Caco-2 (cell line): ENCODE data around the gene STAT4. TPM values are rescaled to one million over a fixed set of nuclear protein-coding genes. Genes with fewer than 3 reads are reported as not detected.
A peak's percentile ranks its signal among the peaks of the same experiment; 100 is the strongest.

Experiments used
- BruUV-seq: library from RNA; stranded (reverse); fragments of 400-500 nt; replicated peaks from 2 replicates; lab custom pipeline; 2021; lab: Mats Ljungman, UMichigan
- CTCF ChIA-PET: fragments of 300-600 bp; sonication (Branson Sonifier 250); formaldehyde crosslinking; loops from one replicate; lab custom pipeline; 2022; ENCODE audit warnings: antibody characterized with exemption; lab: Charles Lee
- POLR2A ChIA-PET: fragments of 300-600 bp; sonication (Branson Sonifier 250); formaldehyde crosslinking; loops from one replicate; lab custom pipeline; 2022; ENCODE audit warnings: antibody characterized with exemption; lab: Charles Lee
- DNase-seq, 2 experiments: peaks; one replicate each; pipeline versions ENCODE4 v3.0.0 to v3.0.0-alpha.2; 2020 to 2022
- H3K27me3 ChIP-seq: replicated peaks from 2 replicates; pipeline ENCODE4 v1.6.0; 2011; ENCODE audit warnings: low read length; ENCODE audit not compliant: control insufficient read depth, insufficient read depth
- H3K36me3 ChIP-seq: 2 replicates; pipeline ENCODE4 v1.5.1; 2011; ENCODE audit warnings: low read length; ENCODE audit not compliant: control insufficient read depth, insufficient read depth
- H3K4me1 ChIP-seq: fragments of 250-450 bp; sonication (Bioruptor Pico); 2 replicates; pipeline ENCODE4 v1.5.1; 2020; ENCODE audit warnings: mild to moderate bottlenecking
- H3K4me3 ChIP-seq: 2 replicates; pipeline ENCODE4 v1.5.1; 2011; ENCODE audit warnings: low read depth, mild to moderate bottlenecking, control low read depth, low read length
- H3K9me3 ChIP-seq: fragments of 250-450 bp; sonication (Bioruptor Pico); 2 replicates; pipeline ENCODE4 v1.5.1; 2020; ENCODE audit warnings: mild to moderate bottlenecking, moderate library complexity
- H3K27ac Mint-ChIP-seq: one replicate; pipeline ENCODE4 v1.8.0; 2022; ENCODE audit warnings: mixed read lengths; ENCODE audit not compliant: unreplicated experiment
- H3K27me3 Mint-ChIP-seq: one replicate; pipeline ENCODE4 v1.8.0; 2022; ENCODE audit warnings: mixed read lengths; ENCODE audit not compliant: insufficient read depth, unreplicated experiment
- H3K36me3 Mint-ChIP-seq: one replicate; pipeline ENCODE4 v1.8.0; 2022; ENCODE audit warnings: mild to moderate bottlenecking, mixed read lengths; ENCODE audit not compliant: insufficient read depth, unreplicated experiment
- H3K4me1 Mint-ChIP-seq: one replicate; pipeline ENCODE4 v1.8.0; 2022; ENCODE audit warnings: low read depth, mixed read lengths; ENCODE audit not compliant: unreplicated experiment
- H3K4me3 Mint-ChIP-seq: one replicate; pipeline ENCODE4 v1.8.0; 2022; ENCODE audit warnings: mild to moderate bottlenecking, moderate library complexity, mixed read lengths; ENCODE audit not compliant: unreplicated experiment
- H3K9me3 Mint-ChIP-seq: one replicate; pipeline ENCODE4 v1.8.0; 2022; ENCODE audit warnings: mixed read lengths; ENCODE audit not compliant: unreplicated experiment
- CTCF ChIP-seq, 2 experiments: fragments of 200-600 bp in 1 of 2; IDR thresholded peaks; 1 replicate in 1 of 2; 2 replicates in 1 of 2; pipeline versions ENCODE4 v1.5.1 to v1.8.0; 2011 to 2022; ENCODE audit warnings: antibody characterized with exemption in 1 of 2, control low read depth in 1 of 2, inconsistent platforms in 1 of 2, low read depth in 1 of 2, low read length in 1 of 2, mild to moderate bottlenecking in 1 of 2, moderate library complexity in 1 of 2; ENCODE audit not compliant: insufficient read depth in 1 of 2, severe bottlenecking in 1 of 2, unreplicated experiment in 1 of 2
- intact Hi-C: fragments of 100-400 bp; cut with micrococcal nuclease; formaldehyde crosslinking; loops from one replicate; pipeline ENCODE4 v1.10.0; 2022; ENCODE audit not compliant: unreplicated experiment
- total RNA-seq: library from RNA; stranded (reverse); gene quantifications from 2 replicates; pipeline ENCODE4 v1.2.3, GENCODE V29; 2022

STAT4 gene
- total RNA-seq, 1 experiment from 2014 or later: 0.48 TPM

DNA sequence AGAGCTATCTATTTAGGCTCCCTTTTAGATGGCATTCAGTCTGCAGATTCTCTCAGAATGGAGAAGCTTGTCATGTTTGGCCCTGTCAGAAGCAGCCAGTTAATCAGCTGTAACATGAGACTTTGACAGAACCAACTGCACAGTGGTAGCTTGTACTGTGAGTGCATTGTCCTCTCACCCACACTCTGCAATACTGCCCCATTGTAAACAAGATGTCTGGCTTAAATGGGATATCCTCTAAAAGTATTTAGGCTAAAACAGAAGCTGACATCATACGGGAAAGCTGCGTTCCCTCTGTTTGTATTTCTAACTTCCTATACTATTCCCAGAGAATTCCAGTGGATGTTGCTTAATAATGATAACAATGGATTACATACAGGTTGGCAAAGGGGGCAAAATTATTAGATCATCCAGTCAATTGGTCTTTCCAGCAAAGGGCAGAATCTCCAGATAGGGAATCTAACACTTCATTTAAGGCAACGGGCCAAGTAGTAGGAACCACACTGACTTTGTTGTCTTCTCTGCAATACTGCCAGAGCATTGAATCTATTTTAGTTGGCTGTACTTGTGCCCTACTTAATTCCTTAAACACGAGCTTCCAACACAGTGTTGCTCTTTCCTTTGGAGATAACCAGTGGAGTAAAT is 15.4 kb upstream of the STAT4 start:
- no peaks in the 10 kb centered on the region for H3K27me3 ChIP-seq
- Mint-ChIP-seq H3K27ac (no peak overlapping the region), H3K27me3 (peaks cover 4% of the 10 kb centered on the region), H3K4me3 (no peak overlapping the region), H3K9me3 (no peaks in the 10 kb centered on the region), H3K36me3 (no peaks in the 10 kb centered on the region), H3K4me1 (peaks cover 24% of the 10 kb centered on the region)
- peaks cover 40% of the 10 kb centered on the region for H3K4me1 ChIP-seq
- no peak overlapping the region for H3K4me3 ChIP-seq
- H3K36me3 ChIP-seq: no peaks in the 10 kb centered on the region
- ChIA-PET POLR2A (no interaction called here), CTCF (interaction anchor here (0.6 to 2.2 kb wide), 5 partner anchors 11 to 462 kb away, joined by 3 to 15 read pairs (median 6); no protein-coding TSS in a partner anchor)
- H3K9me3 ChIP-seq: no peaks in the 10 kb centered on the region
- no peak for TF ChIP-seq CTCF (IDR thresholded peaks at IDR 0.05; ENCODE audit: insufficient read depth in 1 of 2, low read depth in 1 of 2, low read length in 1 of 2, severe bottlenecking in 1 of 2, unreplicated experiment in 1 of 2)
- intact Hi-C loops: loop anchor here (5.0 kb wide), 3 partner anchors 66 to 201 kb away; no protein-coding TSS in a partner anchor
- no peak for DNase-seq
- BruUV-seq: no TSS peak

- CTCF ChIA-PET: interaction anchor here (0.6 to 2.2 kb wide), 15 partner anchors 10 to 997 kb away, joined by 3 to 15 read pairs (median 4); no protein-coding TSS in a partner anchor
- Mint-ChIP-seq H3K4me3 (no peak overlapping the region), H3K9me3 (no peaks in the 10 kb centered on the region), H3K27ac (no peak overlapping the region), H3K36me3 (no peaks in the 10 kb centered on the region), H3K27me3 (peaks cover 4% of the 10 kb centered on the region), H3K4me1 (peaks cover 24% of the 10 kb centered on the region)
- no TSS peak for BruUV-seq
- peak; percentile 61 to 73 for TF ChIP-seq CTCF (IDR thresholded peaks at IDR 0.05; ENCODE audit: insufficient read depth in 1 of 2, low read depth in 1 of 2, low read length in 1 of 2, severe bottlenecking in 1 of 2, unreplicated experiment in 1 of 2)
- H3K9me3 ChIP-seq: no peaks in the 10 kb centered on the region
- H3K36me3 ChIP-seq: no peaks in the 10 kb centered on the region
- intact Hi-C loops: loop anchor here (1.0 to 5.0 kb wide), 9 partner anchors 53 to 356 kb away; partner anchors contain the start of gene MYO1B
- no peaks in the 10 kb centered on the region for H3K27me3 ChIP-seq
- peak in 1 of 2 experiments; percentile 40 for DNase-seq
- no peak overlapping the region for H3K4me3 ChIP-seq
- POLR2A ChIA-PET: no interaction called here
- H3K4me1 ChIP-seq: peaks cover 30% of the 10 kb centered on the region
Observed at GRCh38 chr2:191165176-191165643, 14.4 kb upstream of the STAT4 start.

DNA sequence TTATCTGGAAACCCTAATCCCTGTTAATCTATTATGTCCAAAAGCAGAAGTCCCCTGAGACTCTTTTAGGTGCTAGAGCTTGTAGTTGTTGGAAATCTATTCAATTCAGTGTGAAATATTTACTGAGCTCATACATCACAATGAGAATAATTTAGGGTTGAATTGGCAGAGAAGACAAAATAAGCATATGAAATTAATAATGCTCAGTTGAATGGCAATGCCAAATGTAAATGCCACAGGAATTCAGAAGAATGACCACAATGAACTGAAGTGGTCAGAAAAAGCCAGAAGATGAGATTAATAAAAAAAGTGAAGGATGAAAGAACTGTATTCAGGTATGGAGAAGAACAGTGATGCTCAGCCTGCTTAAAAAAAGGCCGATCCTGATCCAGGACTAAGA is 8.0 kb upstream of the STAT4 start:
- TF ChIP-seq CTCF (IDR thresholded peaks at IDR 0.05; ENCODE audit: insufficient read depth in 1 of 2, low read depth in 1 of 2, low read length in 1 of 2, severe bottlenecking in 1 of 2, unreplicated experiment in 1 of 2): no peak
- H3K36me3 ChIP-seq: no peaks in the 10 kb centered on the region
- H3K9me3 ChIP-seq: no peaks in the 10 kb centered on the region
- DNase-seq: no peak
- H3K4me1 ChIP-seq: no peaks in the 10 kb centered on the region
- no TSS peak for BruUV-seq
- Mint-ChIP-seq H3K4me3 (no peak overlapping the region), H3K27ac (no peak overlapping the region), H3K27me3 (peaks cover 7% of the 10 kb centered on the region), H3K4me1 (no peaks in the 10 kb centered on the region), H3K36me3 (no peaks in the 10 kb centered on the region), H3K9me3 (no peaks in the 10 kb centered on the region)
- CTCF ChIA-PET: interaction anchor here (0.6 kb wide), 1 partner anchor 376 kb away, joined by 4 read pairs; no protein-coding TSS in a partner anchor
- no peaks in the 10 kb centered on the region for H3K27me3 ChIP-seq
- H3K4me3 ChIP-seq: no peak overlapping the region
- POLR2A ChIA-PET: no interaction called here
- intact Hi-C loops: no loop called here
